HCT116 (cell line): ENCODE results near the gene PRDM8.

Experiments
- EZH2 ChIP-seq: fragments of 200-600 bp; sonication (generic); IDR thresholded peaks from 2 replicates; pipeline ENCODE4 v1.6.1; 2017; ENCODE audit warnings: antibody characterized with exemption, mixed run types
- POLR2A ChIP-seq: IDR thresholded peaks from 2 replicates; pipeline ENCODE4 v1.7.0; 2011; ENCODE audit warnings: borderline replicate concordance; ENCODE audit not compliant: insufficient read depth, insufficient read length; ENCODE audit errors: extremely low read depth

- TF ChIP-seq POLR2A: no peak
- TF ChIP-seq EZH2: no peak
These were observed 11.5 kb downstream of the PRDM8 start for GRCh38 chr4:80208610-80209339.
